Psoas muscle (tissue), 8 donors: ENCODE measurements around the gene ZSCAN16. TPM values are rescaled to one million over a fixed set of nuclear protein-coding genes. Genes with fewer than 3 reads are reported as not detected.
A peak's percentile ranks its signal among the peaks of the same experiment; 100 is the strongest.

Experiments used
- ATAC-seq, 4 donors: fragments of 200-7000 bp; cut with Tn5 transposase; one replicate each; pipeline ENCODE4 v1.9.1; 2020; ENCODE audit warnings: moderate library complexity in 3 of 4, mild to moderate bottlenecking in 2 of 4
- DNase-seq, 2 donors: peaks; one replicate each; pipeline ENCODE4 v3.0.0-alpha.2; 2020
- H3K27ac ChIP-seq: fragments of 200-600 bp; one replicate; pipeline ENCODE4 v1.8.0; 2022
- H3K27me3 ChIP-seq, 3 donors: fragments of 200-600 bp in 1 of 3; one replicate each; pipeline versions ENCODE4 v1.6.1 to v1.8.0; 2013 to 2022; ENCODE audit warnings: low read length in 2 of 3, mild to moderate bottlenecking in 2 of 3, moderate library complexity in 1 of 3; ENCODE audit not compliant: insufficient read depth in 3 of 3
- H3K36me3 ChIP-seq, 2 donors: fragments of 200-600 bp in 1 of 2; one replicate each; pipeline versions ENCODE4 v1.6.1 to v1.8.0; 2013 to 2022; ENCODE audit warnings: low read depth in 1 of 2, mild to moderate bottlenecking in 1 of 2, moderate library complexity in 1 of 2; ENCODE audit not compliant: insufficient read depth in 1 of 2
- H3K4me1 ChIP-seq: fragments of 200-600 bp; one replicate; pipeline ENCODE4 v1.8.0; 2022
- H3K4me3 ChIP-seq: fragments of 200-600 bp; one replicate; pipeline ENCODE4 v1.8.0; 2022; ENCODE audit warnings: mild to moderate bottlenecking
- H3K9me3 ChIP-seq: fragments of 200-600 bp; one replicate; pipeline ENCODE4 v1.8.0; 2022
- WGBS, 3 donors: extraction: QIAGEN DNeasy Blood & Tissue Kit; methylation state at CpG; one replicate each; pipeline versions ENCODE4 v1.1.6 to v1.1.7; 2013; 5-methylcytosine and 5-hydroxymethylcytosine counted together
- intact Hi-C, 2 donors: fragments of 100-400 bp; cut with DNase I; formaldehyde crosslinking; loops; one replicate each; pipeline versions ENCODE4 v1.11.0 to v1.14.2; 2022
- polyA plus RNA-seq, 3 donors: library from polyadenylated mRNA; stranded (reverse); fragments of 200-250 nt; gene quantifications; one replicate each; pipeline ENCODE4 v1.2.3, GENCODE V29; 2013
- total RNA-seq, 4 donors: library from RNA; stranded (reverse); fragmentation: NEBNext Ultra II Directional in 2 of 4; extraction: Animal tissue kit (Norgen Biotek cat#: 25700) in 2 of 4; gene quantifications; one replicate each; pipeline versions ENCODE4 v1.2.1 to v1.2.4, GENCODE V29; 2021 to 2023
- TF ChIP-seq, protein P1 (sequence below): fragments of 200-600 bp; IDR thresholded peaks from one replicate; pipeline ENCODE4 v1.8.0; 2022; ENCODE audit warnings: antibody characterized with exemption
- donor health status: healthy with polysubstance abuse.
- donor health status: DM: no; HTN: no; CAD: no; lungs with moderate emphysema.
- donor health status: Bipolar disorder and iron deficiency.
- donor health status: healthy.
- donor health status: DM: yes; HTN: yes; CAD: no.
- donor health status: DM: no; HTN: no; CAD: no.
- donor health status: DM: no; HTN: no; CAD: no.
- donor health status: DM: yes; HTN: yes; CAD: no.

The ZSCAN16 gene
- total and polyA plus RNA-seq, 7 donors = 0.96 to 7.1 (median 2.0) TPM

DNA sequence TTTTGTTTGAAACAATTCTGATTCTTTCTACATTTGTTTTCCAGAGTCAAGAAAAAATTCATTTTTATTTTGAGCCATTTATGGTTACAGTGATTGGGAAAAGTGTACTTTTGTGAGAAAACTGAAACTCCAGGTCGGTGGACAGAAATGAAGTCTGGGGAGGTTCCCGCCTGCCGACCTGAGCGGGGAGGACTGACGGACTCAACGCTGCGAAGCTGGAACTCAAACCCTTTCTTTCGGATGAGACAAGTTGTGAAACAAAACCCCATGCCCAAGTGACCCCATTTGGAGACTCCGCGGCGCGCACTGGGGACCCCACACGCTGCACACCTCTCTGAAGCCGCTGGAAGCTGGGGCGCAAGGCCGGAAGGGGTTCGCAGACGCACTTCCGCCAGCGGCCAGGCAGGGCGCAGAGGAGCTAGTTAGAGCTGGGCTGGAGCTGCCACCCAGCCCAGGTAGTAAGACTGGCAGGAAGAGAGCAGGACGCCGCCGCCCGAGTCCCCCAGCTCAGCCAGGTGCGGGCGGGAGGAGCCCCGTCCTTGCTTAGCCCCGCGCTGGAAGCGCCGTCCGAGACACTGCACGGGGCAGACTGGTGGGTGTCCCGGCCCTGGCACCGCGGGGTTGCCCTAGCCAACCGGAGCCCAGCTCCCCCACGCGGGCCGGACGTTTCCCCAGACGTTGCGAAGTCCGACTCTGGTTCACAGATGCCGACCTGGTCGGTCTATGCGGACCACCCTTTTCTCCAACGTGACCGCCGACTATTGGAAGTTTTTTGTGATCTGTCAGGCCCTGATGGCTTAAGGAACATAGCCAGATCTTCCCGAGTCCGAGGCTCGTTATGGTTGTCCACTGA, 19.8 kb upstream of the ZSCAN16 start:
- DNase-seq = peak; percentile 78 to 87
- TF ChIP-seq, protein P1, sequence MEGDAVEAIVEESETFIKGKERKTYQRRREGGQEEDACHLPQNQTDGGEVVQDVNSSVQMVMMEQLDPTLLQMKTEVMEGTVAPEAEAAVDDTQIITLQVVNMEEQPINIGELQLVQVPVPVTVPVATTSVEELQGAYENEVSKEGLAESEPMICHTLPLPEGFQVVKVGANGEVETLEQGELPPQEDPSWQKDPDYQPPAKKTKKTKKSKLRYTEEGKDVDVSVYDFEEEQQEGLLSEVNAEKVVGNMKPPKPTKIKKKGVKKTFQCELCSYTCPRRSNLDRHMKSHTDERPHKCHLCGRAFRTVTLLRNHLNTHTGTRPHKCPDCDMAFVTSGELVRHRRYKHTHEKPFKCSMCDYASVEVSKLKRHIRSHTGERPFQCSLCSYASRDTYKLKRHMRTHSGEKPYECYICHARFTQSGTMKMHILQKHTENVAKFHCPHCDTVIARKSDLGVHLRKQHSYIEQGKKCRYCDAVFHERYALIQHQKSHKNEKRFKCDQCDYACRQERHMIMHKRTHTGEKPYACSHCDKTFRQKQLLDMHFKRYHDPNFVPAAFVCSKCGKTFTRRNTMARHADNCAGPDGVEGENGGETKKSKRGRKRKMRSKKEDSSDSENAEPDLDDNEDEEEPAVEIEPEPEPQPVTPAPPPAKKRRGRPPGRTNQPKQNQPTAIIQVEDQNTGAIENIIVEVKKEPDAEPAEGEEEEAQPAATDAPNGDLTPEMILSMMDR = peak; percentile 54
- peak; percentile 89 to 100 (median 100) for ATAC-seq
- H3K9me3 ChIP-seq = no peaks in the 10 kb centered on the region
- H3K27ac ChIP-seq = peak overlapping the region; percentile 39
- no peaks in the 10 kb centered on the region for H3K4me1 ChIP-seq
- 0 to 1% (median 1%) methylated on average over 52 to 54 of the region's 54 CpGs for WGBS, 3 donors
- intact Hi-C loops = no loop called here
- no peaks in the 10 kb centered on the region for H3K36me3 ChIP-seq
- no peaks in the 10 kb centered on the region for H3K27me3 ChIP-seq
- H3K4me3 ChIP-seq = peak overlapping the region; percentile 82

DNA sequence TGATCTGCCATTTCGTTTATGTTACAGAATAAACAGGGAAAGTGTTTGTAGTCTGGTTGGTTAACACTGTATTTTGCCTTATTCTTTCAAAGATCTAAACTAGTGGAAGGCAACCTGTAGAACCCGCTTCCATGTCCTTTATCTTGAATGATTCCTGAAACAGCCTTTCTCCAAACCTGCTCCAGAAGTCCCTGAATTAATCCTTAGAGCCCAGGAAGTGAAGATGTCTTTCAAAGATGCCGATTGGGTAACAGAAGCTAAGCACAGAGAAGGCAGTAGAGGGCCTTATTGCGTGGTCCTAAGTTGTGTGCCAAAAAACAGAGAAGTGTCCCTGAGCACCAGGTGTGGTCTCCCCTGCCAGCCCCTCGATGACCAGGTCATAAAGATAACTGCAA, 19.2 kb upstream of the ZSCAN16 start:
- intact Hi-C loops = no loop called here
- Histone ChIP-seq H3K27ac (no peak overlapping the region), H3K27me3 (no peaks in the 10 kb centered on the region), H3K4me3 (peak overlapping the region; percentile 82), H3K9me3 (no peaks in the 10 kb centered on the region), H3K36me3 (no peaks in the 10 kb centered on the region), H3K4me1 (no peaks in the 10 kb centered on the region)
- TF ChIP-seq, protein P1 = no peak
- ATAC-seq (no peak), DNase-seq (no peak)
- WGBS, 3 donors = 25 to 35% (median 31%) methylated on average over 5 of the region's 5 CpGs

DNA sequence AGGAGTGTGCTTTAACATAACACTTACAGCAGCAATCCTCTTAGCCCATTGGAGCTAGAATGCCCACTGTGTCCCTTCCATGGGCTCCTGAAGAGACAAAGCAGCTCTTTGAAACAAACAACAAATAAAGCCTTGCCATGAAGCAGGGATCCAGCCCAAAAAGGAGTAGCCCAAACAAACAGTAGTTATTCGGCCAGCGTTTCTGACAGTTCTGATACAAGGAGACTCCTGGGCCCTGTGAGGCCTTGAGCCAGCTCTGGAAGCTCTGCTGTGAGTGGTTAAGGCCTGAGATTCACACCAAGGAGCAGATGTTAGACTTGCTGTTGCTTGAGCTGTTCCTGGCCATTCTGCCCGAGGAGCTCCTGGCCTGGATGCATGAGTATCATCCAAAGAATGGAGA, 16.9 kb upstream of the ZSCAN16 start:
- no peaks in the 10 kb centered on the region for H3K36me3 ChIP-seq
- no peaks in the 10 kb centered on the region for H3K9me3 ChIP-seq
- 75 to 79% (median 76%) methylated on average over 3 of the region's 3 CpGs for WGBS, 3 donors
- ATAC-seq (no peak), DNase-seq (no peak)
- TF ChIP-seq, protein P1 = no peak
- H3K4me1 ChIP-seq = no peaks in the 10 kb centered on the region
- H3K27ac ChIP-seq = no peak overlapping the region
- intact Hi-C loops = no loop called here
- H3K4me3 ChIP-seq = no peak overlapping the region
- H3K27me3 ChIP-seq = no peaks in the 10 kb centered on the region

DNA sequence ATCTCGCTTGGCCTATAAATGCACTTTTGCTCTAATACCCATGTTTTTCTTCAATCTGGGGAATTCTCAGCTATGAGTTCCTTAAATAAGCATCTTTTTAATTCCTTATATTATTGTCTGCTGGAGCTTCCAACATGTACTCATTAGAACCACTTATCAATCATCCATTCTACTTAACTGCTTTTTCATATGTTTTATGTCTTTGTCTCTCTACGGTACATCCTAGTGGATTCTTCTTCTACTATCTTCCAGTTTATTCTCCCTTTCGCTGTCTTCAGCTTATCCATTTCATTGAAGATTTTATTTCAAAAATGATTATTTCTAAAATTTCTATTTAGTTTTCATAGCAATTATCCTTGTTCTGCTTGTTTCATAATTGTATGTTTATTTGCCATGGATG, 12.4 kb upstream of the ZSCAN16 start:
- peaks cover 9 to 26% of the 10 kb centered on the region in 2 donors for H3K36me3 ChIP-seq
- TF ChIP-seq, protein P1 = no peak
- WGBS, 3 donors = 72 to 97% (median 81%) methylated on average over 3 of the region's 3 CpGs
- H3K27ac ChIP-seq = no peak overlapping the region
- no peaks in the 10 kb centered on the region for H3K27me3 ChIP-seq
- DNase-seq = no peak
- intact Hi-C loops = no loop called here
- H3K4me1 ChIP-seq = no peaks in the 10 kb centered on the region
- H3K9me3 ChIP-seq = no peaks in the 10 kb centered on the region
- ATAC-seq = no peak
- no peak overlapping the region for H3K4me3 ChIP-seq
